Sigmoid colon (tissue), 4 donors: ENCODE data around the gene BARX2.

Experiments
- CTCF ChIP-seq, 4 experiments: fragments of 450-650 bp in 3 of 4; fragments of 200-600 bp in 1 of 4; IDR thresholded peaks; one replicate each; pipeline ENCODE4 v1.5.1; 2016 to 2019; ENCODE audit warnings: antibody characterized with exemption in 4 of 4, mild to moderate bottlenecking in 3 of 4, moderate library complexity in 2 of 4
- EP300 ChIP-seq, 4 donors: sonication (generic); formaldehyde crosslinking; IDR thresholded peaks; one replicate each; pipeline ENCODE4 v1.6.1; 2017; ENCODE audit warnings: antibody characterized with exemption in 4 of 4

DNA sequence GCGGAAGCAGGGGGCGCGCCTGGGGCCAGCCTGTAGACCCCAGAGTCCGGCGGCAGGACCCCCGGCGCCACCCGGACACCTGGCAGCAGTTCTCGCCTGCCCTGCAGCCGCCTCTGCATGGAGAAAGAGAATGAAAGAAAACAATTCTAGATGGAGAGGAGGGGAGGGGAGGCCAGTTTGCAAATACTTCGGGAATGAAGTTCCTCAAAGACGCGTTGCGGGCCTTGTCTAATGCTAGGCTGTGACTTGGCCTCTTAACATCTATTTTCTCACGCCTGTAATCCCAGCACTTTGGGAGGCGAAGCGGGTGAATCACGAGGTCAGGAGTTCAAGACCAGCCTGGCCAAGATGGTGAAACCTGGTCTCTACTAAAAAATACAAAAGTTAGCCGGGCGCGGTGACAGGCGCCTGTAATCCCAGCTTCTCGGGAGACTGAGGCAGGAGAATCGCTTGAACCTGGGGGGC lies 2.1 kb upstream of the BARX2 start:
- TF ChIP-seq CTCF (IDR thresholded peaks at IDR 0.05) = no peak
- TF ChIP-seq EP300 (IDR thresholded peaks at IDR 0.05) = no peak
